HepG2 (cell line): Measurements from ENCODE around the gene RCCD1. TPM values are rescaled to one million over a fixed set of nuclear protein-coding genes. Genes with fewer than 3 reads are reported as not detected.

Source experiments
- ATAC-seq: fragments of 200-7000 bp; cut with Tn5 transposase; 3 replicates; pipeline ENCODE4 v1.9.1; 2020; ENCODE audit warnings: mild to moderate bottlenecking, moderate library complexity
- BruUV-seq: library from RNA; stranded (reverse); fragments of 400-500 nt; replicated peaks from 2 replicates; lab custom pipeline; 2021; lab: Mats Ljungman, UMichigan
- CTCF ChIA-PET: fragments of 300-600 bp; formaldehyde crosslinking; extraction: SDS; loops from one replicate; lab custom pipeline; 2021; ENCODE audit warnings: low total read pairs, inconsistent platforms, low intra/inter-chr PET ratio; lab: Yijun Ruan, JAX
- POLR2A ChIA-PET: fragments of 350-600 bp; sonication (Branson Sonifier 250); formaldehyde crosslinking; loops from one replicate; lab custom pipeline; 2020; ENCODE audit warnings: antibody characterized with exemption, inconsistent platforms; lab: Yijun Ruan, JAX
- DNase-seq: peaks from one replicate; pipeline ENCODE4 v3.0.0-alpha.2; 2015; ENCODE audit warnings: low spot score
- FAIRE-seq: peaks from 3 replicates; lab custom pipeline; 2011; peaks lifted over from hg19 to GRCh38; lab: Jason Lieb, UNC
- H2AFZ ChIP-seq: one replicate; pipeline ENCODE4 v1.6.1; 2011; ENCODE audit warnings: low read length, inconsistent platforms
- H3K27ac ChIP-seq: fragments of 300-600 bp; 3 replicates; pipeline ENCODE4 v1.8.0; 2011; ENCODE audit warnings: mixed run types, mild to moderate bottlenecking, mixed read lengths, low read length, inconsistent platforms; ENCODE audit not compliant: insufficient read depth; ENCODE audit errors: extremely low read length
- H3K27me3 ChIP-seq, 2 experiments: fragments of 200-600 bp in 1 of 2; 2 replicates in 1 of 2; 3 replicates in 1 of 2; pipeline versions ENCODE4 v1.6.0 to v1.8.0; 2011; ENCODE audit warnings: low read length in 2 of 2, mild to moderate bottlenecking in 2 of 2, moderate library complexity in 2 of 2, inconsistent platforms in 1 of 2; ENCODE audit not compliant: insufficient read depth in 2 of 2, control insufficient read depth in 1 of 2
- H3K36me3 ChIP-seq, 2 experiments: fragments of 200-600 bp in 1 of 2; replicated peaks in 1 of 2; 2 replicates in 1 of 2; 3 replicates in 1 of 2; pipeline versions ENCODE4 v1.5.1 to v1.8.0; 2011; ENCODE audit warnings: low read length in 2 of 2, inconsistent platforms in 1 of 2; ENCODE audit not compliant: insufficient read depth in 2 of 2, control insufficient read depth in 1 of 2
- H3K4me1 ChIP-seq: 2 replicates; pipeline ENCODE4 v1.5.1; 2012; ENCODE audit warnings: low read length, inconsistent platforms; ENCODE audit not compliant: insufficient read depth
- H3K4me2 ChIP-seq: 2 replicates; pipeline ENCODE4 v1.6.0; 2011; ENCODE audit warnings: low read depth, low read length, inconsistent platforms
- H3K4me3 ChIP-seq, 3 experiments: fragments of 200-600 bp in 1 of 3; sonication (generic), shearing (Covaris generic) in 1 of 3; replicated peaks in 1 of 3; 2 replicates each; pipeline ENCODE4 v1.5.1; 2011 to 2016; ENCODE audit warnings: low read length in 3 of 3, inconsistent platforms in 2 of 3, low read depth in 2 of 3, mild to moderate bottlenecking in 2 of 3, control low read depth in 1 of 3, mixed read lengths in 1 of 3; ENCODE audit not compliant: insufficient read depth in 1 of 3
- H3K79me2 ChIP-seq: one replicate; pipeline ENCODE4 v1.6.1; 2011; ENCODE audit warnings: low read length, inconsistent platforms; ENCODE audit not compliant: insufficient read depth
- H3K9ac ChIP-seq: 2 replicates; pipeline ENCODE4 v1.6.0; 2011; ENCODE audit warnings: mild to moderate bottlenecking, low read depth, low read length, inconsistent platforms; ENCODE audit not compliant: insufficient read depth
- H3K9me3 ChIP-seq: 2 replicates; pipeline ENCODE4 v1.5.1; 2012; ENCODE audit warnings: mild to moderate bottlenecking, low read length
- H4K20me1 ChIP-seq: 2 replicates; pipeline ENCODE4 v1.6.0; 2011; ENCODE audit warnings: inconsistent platforms, mild to moderate bottlenecking, low read length, moderate library complexity; ENCODE audit not compliant: insufficient read depth
- AGO2 ChIP-seq: fragments of 200-400 bp; formaldehyde crosslinking; optimal IDR thresholded peaks from 2 replicates; pipeline ENCODE3; 2017; ENCODE audit warnings: mild to moderate bottlenecking, low read depth, low read length, moderate library complexity
- ARID4A ChIP-seq: sonication (generic); formaldehyde crosslinking; IDR thresholded peaks from 2 replicates; pipeline ENCODE4 v1.5.0; 2020; ENCODE audit warnings: mild to moderate bottlenecking, missing genetic modification reagents, borderline replicate concordance
- ATF2 ChIP-seq: sonication (generic); formaldehyde crosslinking; IDR thresholded peaks from 2 replicates; pipeline ENCODE4 v1.4.0; 2020; ENCODE audit warnings: missing genetic modification reagents
- CAMTA2 ChIP-seq: sonication (generic); formaldehyde crosslinking; IDR thresholded peaks from 2 replicates; pipeline ENCODE4 v1.4.0; 2020; ENCODE audit warnings: mild to moderate bottlenecking, missing genetic modification reagents, borderline replicate concordance
- CBX2 ChIP-seq, 2 experiments: fragments of 200-600 bp in 1 of 2; sonication (generic); formaldehyde crosslinking in 1 of 2; IDR thresholded peaks; 2 replicates each; pipeline versions ENCODE4 v1.7.0 to v1.8.1; 2018 to 2022; ENCODE audit warnings: low read depth in 2 of 2, low read length in 1 of 2, mild to moderate bottlenecking in 1 of 2, missing genetic modification reagents in 1 of 2
- GABPB1 ChIP-seq: IDR thresholded peaks from 2 replicates; pipeline ENCODE4 v1.6.1; 2016; ENCODE audit warnings: mild to moderate bottlenecking, missing genetic modification reagents, moderate library complexity, missing compliant biosample characterization
- MAF1 ChIP-seq: sonication (generic); formaldehyde crosslinking; IDR thresholded peaks from 2 replicates; pipeline ENCODE4 v1.5.0; 2020; ENCODE audit warnings: missing genetic modification reagents, borderline replicate concordance
- NR2F1 ChIP-seq, 2 experiments: fragments of 450-650 bp in 1 of 2; formaldehyde crosslinking in 1 of 2; IDR thresholded peaks; 2 replicates each; pipeline versions ENCODE4 v1.5.0 to v1.6.1; 2016 to 2020; ENCODE audit warnings: mild to moderate bottlenecking in 1 of 2, missing compliant biosample characterization in 1 of 2, missing genetic modification reagents in 1 of 2, moderate library complexity in 1 of 2
- SAFB2 ChIP-seq: sonication (generic); formaldehyde crosslinking; IDR thresholded peaks from 2 replicates; pipeline ENCODE4 v1.5.1; 2020; ENCODE audit warnings: missing genetic modification reagents, low read depth, mild to moderate bottlenecking, borderline replicate concordance
- ZBTB7A ChIP-seq: sonication (generic); formaldehyde crosslinking; IDR thresholded peaks from 2 replicates; pipeline ENCODE4 v1.8.0; 2022; ENCODE audit warnings: mild to moderate bottlenecking, missing genetic modification reagents
- ZFP90 ChIP-seq: sonication (generic); formaldehyde crosslinking; IDR thresholded peaks from 2 replicates; pipeline ENCODE4 v1.8.0; 2022; ENCODE audit warnings: missing genetic modification reagents, mild to moderate bottlenecking, inconsistent platforms, borderline replicate concordance
- ZFX ChIP-seq: sonication (generic); formaldehyde crosslinking; IDR thresholded peaks from 2 replicates; pipeline ENCODE4 v1.4.0; 2020; ENCODE audit warnings: mild to moderate bottlenecking, low read depth, missing genetic modification reagents, moderate library complexity
- ZNF20 ChIP-seq: sonication (generic); formaldehyde crosslinking; IDR thresholded peaks from 2 replicates; pipeline ENCODE4 v1.4.0; 2020; ENCODE audit warnings: mild to moderate bottlenecking, moderate library complexity, missing genetic modification reagents
- ZNF234 ChIP-seq: sonication (generic); formaldehyde crosslinking; conservative IDR thresholded peaks from 2 replicates; pipeline ENCODE4 v1.5.1; 2020; ENCODE audit warnings: mild to moderate bottlenecking, missing genetic modification reagents
- ZNF274 ChIP-seq: sonication (generic); formaldehyde crosslinking; IDR thresholded peaks from 2 replicates; pipeline ENCODE4 v1.5.1; 2020; ENCODE audit warnings: mild to moderate bottlenecking, missing genetic modification reagents
- ZNF331 ChIP-seq: sonication (generic); formaldehyde crosslinking; IDR thresholded peaks from 2 replicates; pipeline ENCODE4 v1.4.0; 2020; ENCODE audit warnings: missing genetic modification reagents
- ZNF589 ChIP-seq: sonication (generic); formaldehyde crosslinking; conservative IDR thresholded peaks from 2 replicates; pipeline ENCODE4 v1.8.0; 2022; ENCODE audit warnings: mild to moderate bottlenecking, moderate library complexity, missing genetic modification reagents
- ZNF768 ChIP-seq: sonication (generic); formaldehyde crosslinking; IDR thresholded peaks from 2 replicates; pipeline ENCODE4 v1.4.0; 2020; ENCODE audit warnings: missing genetic modification reagents
- ZNF790 ChIP-seq: sonication (generic); formaldehyde crosslinking; IDR thresholded peaks from 2 replicates; pipeline ENCODE4 v1.8.0; 2022; ENCODE audit warnings: missing genetic modification reagents, mild to moderate bottlenecking, borderline replicate concordance
- WGBS: methylation state at CpG from one replicate; pipeline ENCODE4 v1.1.6; 2017; ENCODE audit warnings: low lambda C conversion rate; 5-methylcytosine and 5-hydroxymethylcytosine counted together
- in situ Hi-C: cut with HindIII; loops from 2 replicates; pipeline ENCODE4 v1.10.0; 2017; ENCODE audit warnings: low pct_unique_long_range_greater_than_20kb; ENCODE audit not compliant: extremely low pct_ligation_motif_present
- intact Hi-C: fragments of 100-400 bp; cut with micrococcal nuclease; formaldehyde crosslinking; loops from one replicate; pipeline ENCODE4 v1.10.0; 2022; ENCODE audit not compliant: unreplicated experiment
- polyA plus RNA-seq, 8 experiments: library from polyadenylated mRNA; depleted of rRNA in 3 of 8; stranded (reverse) in 7 of 8; unstranded in 1 of 8; fragments of >200 nt; fragmentation: Illumina TruSeq in 4 of 8; extraction: Trizol in 4 of 8; gene quantifications; 2 replicates each; pipeline versions ENCODE4 v1.2.1 to v1.2.3, GENCODE V29; 2011 to 2016; ENCODE audit warnings: low read depth in 4 of 8, missing spikeins in 1 of 8, mixed read lengths in 1 of 8; ENCODE audit not compliant: insufficient read depth in 1 of 8
- total RNA-seq, 5 experiments: library from RNA; depleted of rRNA; stranded (reverse); fragments of >200 nt; fragmentation: Illumina TruSeq; extraction: Trizol; gene quantifications; 2 replicates each; pipeline ENCODE4 v1.2.3, GENCODE V29; 2016; ENCODE audit warnings: low read depth in 1 of 5

Gene RCCD1
- total and polyA plus RNA-seq, 2 of the 13 experiments (the other 11 are each of a cell fraction or from before 2014, with no cell fraction given): 14.1 to 15.1 TPM

GRCh38 chr15:90994059-90994416 lies 39.4 kb downstream of the RCCD1 start:
- no TSS peak for BruUV-seq
- CTCF ChIA-PET: no interaction called here
- H3K27me3 ChIP-seq: no peaks in the 10 kb centered on the region
- H3K27ac ChIP-seq: peak overlapping the region; percentile 93
- in situ Hi-C loops: no loop called here
- WGBS: 0% methylated on average over 3 of the region's 50 CpGs
- H3K4me2 ChIP-seq: peak overlapping the region; percentile 72; the same call in 1 of the 2 replicates
- H3K79me2 ChIP-seq: peaks cover 59% of the 10 kb centered on the region
- no peak overlapping the region for H2AFZ ChIP-seq
- peak overlapping the region; percentile 99 for H3K9ac ChIP-seq
- peaks cover 1% of the 10 kb centered on the region; the same call in 1 of the 2 replicates for H4K20me1 ChIP-seq
- DNase-seq: no peak
- intact Hi-C loops: loop anchor here (10.0 kb wide), 1 partner anchor 59 kb away; the partner anchor contains the start of genes HDDC3 and UNC45A
- no peak for FAIRE-seq
- H3K4me3 ChIP-seq: peak overlapping the region; percentile 94 to 100 (median 99)
- no peaks in the 10 kb centered on the region for H3K9me3 ChIP-seq
- peaks cover 28% of the 10 kb centered on the region for H3K4me1 ChIP-seq
- ATAC-seq: peak; percentile 15
- H3K36me3 ChIP-seq: peaks cover 4 to 11% of the 10 kb centered on the region in 2 experiments; a peak in 2 of 5 replicates
- POLR2A ChIA-PET: interaction anchor here (0.7 to 1.1 kb wide), 4 partner anchors 10 to 63 kb away, joined by 3 to 5 read pairs (median 4); partner anchors contain the start of gene UNC45A
- no peak for TF ChIP-seq ZFP90 (CRISPR knock-in tag)
- peak; percentile 52 for TF ChIP-seq AGO2
- TF ChIP-seq NR2F1 (CRISPR knock-in tag; IDR thresholded peaks at IDR 0.05): no peak
- TF ChIP-seq ZFX: no peak
- TF ChIP-seq SAFB2 (CRISPR knock-in tag): peak; percentile 59; the same call in 1 of the 2 replicates
- TF ChIP-seq ZNF331 (CRISPR knock-in tag): no peak
- 0 out of 2 replicates have a peak, but pooled peaks have one; percentile 7 for TF ChIP-seq CAMTA2 (CRISPR knock-in tag)
- TF ChIP-seq ZBTB7A (CRISPR knock-in tag): 0 out of 2 replicates have a peak, but pooled peaks have one; percentile 29
- no peak for TF ChIP-seq ZNF589 (CRISPR knock-in tag)
- 0 out of 2 replicates have a peak, but pooled peaks have one; percentile 33 for TF ChIP-seq ZNF234 (CRISPR knock-in tag)
- TF ChIP-seq ZNF274: no peak
- TF ChIP-seq GABPB1 (CRISPR knock-in tag): no peak
- TF ChIP-seq CBX2 (IDR thresholded peaks at IDR 0.05; ENCODE audit: low read depth, low read length): no peak
- no peak for TF ChIP-seq CBX2 (CRISPR knock-in tag; IDR thresholded peaks at IDR 0.05; ENCODE audit: low read depth)
- no peak for TF ChIP-seq ARID4A (CRISPR knock-in tag)
- 0 out of 2 replicates have a peak, but pooled peaks have one; percentile 29 for TF ChIP-seq ZNF20 (CRISPR knock-in tag)
- no peak for TF ChIP-seq MAF1 (CRISPR knock-in tag)
- no peak for TF ChIP-seq ATF2 (CRISPR knock-in tag)
- 0 out of 2 replicates have a peak, but pooled peaks have one; percentile 34 for TF ChIP-seq ZNF790 (CRISPR knock-in tag)
- 0 out of 2 replicates have a peak, but pooled peaks have one; percentile 26 for TF ChIP-seq ZNF768
